ENCODE data around the gene INS. TPM values are rescaled to one million over a fixed set of nuclear protein-coding genes. Genes with fewer than 3 reads are reported as not detected.

Gene INS
- polyA plus RNA-seq, 6 donors from 2014 or later = not detected

DNA sequence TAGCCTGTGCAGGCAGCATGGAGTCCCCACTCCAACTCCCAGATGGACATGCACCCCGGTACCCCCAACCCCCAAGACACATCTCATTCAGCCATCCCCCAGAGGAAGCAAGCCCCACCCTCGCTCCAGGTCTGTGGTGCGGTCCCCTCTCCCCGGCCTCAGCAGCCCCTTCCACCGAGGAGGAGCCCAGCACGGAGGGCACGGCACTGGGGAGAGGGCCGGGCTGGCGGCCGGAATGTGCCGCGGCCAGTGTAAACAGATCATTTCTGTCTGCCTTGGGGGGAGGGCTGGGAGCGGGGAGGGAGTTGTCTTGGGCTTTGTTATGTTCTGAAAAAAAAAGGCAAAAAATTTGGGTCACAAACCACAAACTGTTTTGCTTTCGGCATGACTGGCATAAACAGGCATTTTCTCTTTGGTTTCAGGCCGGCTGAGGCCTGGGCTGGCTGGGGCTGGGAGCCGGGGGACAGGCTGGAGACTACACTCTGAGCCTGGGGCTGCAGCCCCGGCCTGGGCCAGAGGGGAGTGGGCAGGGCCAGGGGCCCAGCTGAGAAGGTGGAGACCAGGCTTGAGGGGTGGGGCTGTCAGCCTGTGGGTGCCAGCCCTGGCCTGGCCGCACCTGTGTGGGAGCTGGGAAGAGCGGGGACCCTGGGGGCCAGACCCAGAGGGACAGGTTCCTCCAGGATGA, 38.6 kb downstream of the INS start:
- no peak for ATAC-seq (ENCODE audit: low read depth in 2 of 2)
- H3K4me3 Mint-ChIP-seq = no peak overlapping the region
- peaks cover 0 to 15% of the 10 kb centered on the region in 2 donors for H3K36me3 Mint-ChIP-seq
- DNase-seq = no peak
- peaks cover 22 to 69% (median 66%) of the 10 kb centered on the region in 3 donors for H3K27me3 Mint-ChIP-seq
- peaks cover 0 to 10% (median 3%) of the 10 kb centered on the region in 7 donors for H3K9me3 Mint-ChIP-seq
- H3K27ac Mint-ChIP-seq = no peak overlapping the region
- H3K4me1 Mint-ChIP-seq = peaks cover 0 to 6% (median 0%) of the 10 kb centered on the region in 3 donors

DNA sequence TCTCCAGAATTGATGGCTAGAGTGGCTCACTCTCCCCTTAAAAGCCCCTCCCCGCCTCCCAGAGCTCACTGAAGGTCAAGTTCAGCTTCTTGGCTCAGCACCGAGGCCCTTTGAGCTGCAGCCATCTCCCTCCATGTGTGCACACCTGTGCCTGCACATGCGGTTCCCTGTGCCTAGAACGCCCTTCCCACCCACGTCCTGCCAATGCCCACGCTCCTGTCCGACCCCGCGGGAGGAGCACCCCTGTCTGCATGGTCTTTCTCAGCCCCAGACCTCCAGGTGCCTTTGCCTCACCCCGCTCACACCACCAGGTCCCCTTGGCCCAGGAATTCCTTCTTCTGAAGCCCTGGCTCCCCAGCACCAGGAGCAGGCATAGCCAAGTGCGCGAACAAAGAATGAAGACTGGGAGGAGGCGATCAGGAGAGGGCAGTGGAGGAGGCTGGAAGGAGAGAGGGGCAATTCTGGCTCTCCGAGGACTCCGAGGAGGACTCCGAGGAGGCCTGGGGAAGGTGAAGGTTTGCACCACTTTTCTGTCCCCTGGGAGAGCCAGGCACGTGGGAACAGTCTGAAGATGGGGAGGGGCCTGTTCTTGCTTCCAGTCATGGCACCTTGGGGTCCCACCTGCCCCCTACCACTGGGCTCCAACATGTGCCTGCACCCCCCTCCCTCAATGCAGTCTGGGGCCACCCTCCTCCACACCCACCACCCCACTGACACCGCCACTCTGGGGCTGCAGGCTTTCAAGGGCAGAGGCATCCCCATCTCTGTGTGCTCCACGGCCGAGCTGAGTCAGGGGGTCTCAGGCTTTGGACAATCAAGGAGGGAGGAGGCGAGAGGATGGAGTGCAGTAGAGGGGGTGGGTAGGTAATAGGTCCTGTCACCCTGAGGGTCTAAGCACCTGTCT, 39.5 kb downstream of the INS start:
- Mint-ChIP-seq H3K27me3 (peaks cover 22 to 67% (median 65%) of the 10 kb centered on the region in 3 donors), H3K4me1 (peaks cover 0 to 2% (median 0%) of the 10 kb centered on the region in 3 donors), H3K4me3 (no peak overlapping the region), H3K27ac (no peak overlapping the region), H3K36me3 (peaks cover 0 to 18% of the 10 kb centered on the region in 2 donors), H3K9me3 (peaks cover 0 to 8% (median 4%) of the 10 kb centered on the region in 7 donors)
- no peak for DNase-seq
- no peak for ATAC-seq (ENCODE audit: low read depth in 2 of 2)

DNA sequence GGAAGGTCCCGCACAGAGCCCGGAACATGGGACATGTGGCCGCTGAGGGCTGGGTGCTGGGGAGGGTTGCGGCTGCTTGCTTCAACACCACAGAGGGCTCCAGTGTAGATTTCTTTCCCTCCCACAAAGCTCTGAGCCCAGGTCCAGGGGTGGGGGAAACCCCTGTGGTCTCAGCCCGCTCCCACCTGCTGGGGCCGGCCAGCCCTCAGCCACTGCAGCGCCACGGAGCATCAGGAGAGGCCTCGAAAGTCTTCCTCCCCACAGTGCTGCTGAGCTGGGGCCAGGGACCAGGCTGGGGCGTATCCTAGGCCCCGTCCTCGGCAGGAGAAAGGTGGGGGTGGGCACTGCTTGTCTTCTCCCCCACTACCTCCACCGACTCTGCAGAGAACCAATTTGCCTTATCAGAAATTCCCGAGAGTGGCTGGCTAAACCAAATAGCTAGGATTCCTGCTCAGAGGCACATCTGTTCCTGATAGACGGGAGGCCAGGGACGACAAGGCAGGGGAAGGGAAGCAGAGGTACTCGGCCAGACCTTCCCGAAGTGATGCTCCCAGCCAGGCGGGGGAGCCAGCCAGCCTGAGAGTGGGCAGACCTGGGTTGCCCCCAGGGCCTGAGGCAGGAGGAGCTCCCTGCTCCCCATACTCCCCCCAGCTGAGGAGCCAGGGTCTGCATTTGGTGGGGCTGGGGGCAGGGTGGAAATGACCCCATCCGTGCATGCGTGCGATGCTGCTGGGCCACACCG, 40.5 kb downstream of the INS start:
- DNase-seq = no peak
- H3K4me3 Mint-ChIP-seq = no peak overlapping the region
- H3K9me3 Mint-ChIP-seq = peaks cover 0 to 12% (median 6%) of the 10 kb centered on the region in 7 donors
- H3K27ac Mint-ChIP-seq = no peak overlapping the region
- H3K36me3 Mint-ChIP-seq = peaks cover 0 to 23% of the 10 kb centered on the region in 2 donors
- H3K27me3 Mint-ChIP-seq = peaks cover 22 to 69% (median 64%) of the 10 kb centered on the region in 3 donors
- ATAC-seq (ENCODE audit: low read depth in 2 of 2) = no peak
- H3K4me1 Mint-ChIP-seq = no peaks in the 10 kb centered on the region

DNA sequence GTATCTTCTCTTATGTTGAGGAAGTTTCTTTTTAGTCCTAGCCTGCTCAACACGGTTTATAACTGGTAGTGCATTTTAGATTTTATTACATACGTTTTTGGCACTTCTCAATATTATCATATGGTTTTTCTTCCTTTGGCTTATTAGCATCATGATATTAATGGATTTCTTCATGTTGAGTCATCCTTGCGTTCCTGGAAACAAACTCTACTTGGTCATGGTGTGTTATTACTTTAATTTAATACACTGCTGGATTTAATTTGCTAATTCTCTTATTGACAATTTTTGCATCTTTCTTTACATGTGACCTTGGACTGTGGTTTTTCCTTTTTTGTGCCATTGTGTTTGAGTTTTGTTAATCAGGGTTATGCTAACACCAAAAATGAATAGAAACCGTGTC, 42.3 kb downstream of the INS start:
- ATAC-seq (ENCODE audit: low read depth in 2 of 2) (no peak), DNase-seq (no peak)
- Mint-ChIP-seq H3K9me3 (peaks cover 0 to 12% (median 6%) of the 10 kb centered on the region in 7 donors), H3K4me1 (no peaks in the 10 kb centered on the region), H3K27ac (peak overlapping the region in 1 of 6 donors; percentile 22), H3K4me3 (no peak overlapping the region), H3K36me3 (peaks cover 0 to 10% of the 10 kb centered on the region in 2 donors), H3K27me3 (peaks cover 22 to 50% (median 46%) of the 10 kb centered on the region in 3 donors)

DNA sequence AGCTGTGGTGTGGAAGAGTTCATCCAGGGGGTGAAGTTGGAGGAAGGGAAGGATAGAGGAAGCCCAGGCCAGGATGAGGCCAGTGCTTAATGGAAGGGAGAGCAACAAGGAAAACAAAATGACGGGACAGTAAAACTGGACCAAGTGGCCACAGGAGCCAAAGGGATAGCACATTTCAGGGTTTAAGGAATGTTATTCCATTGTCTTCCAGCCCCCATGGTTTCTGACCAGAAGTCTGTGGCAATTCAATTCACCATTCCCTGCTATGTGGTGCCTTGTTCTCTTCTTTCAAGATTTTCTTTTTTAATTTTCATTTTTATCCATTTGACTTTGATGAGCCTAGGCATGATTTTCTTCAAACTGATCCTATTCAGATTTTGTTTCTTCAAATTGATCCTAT, 44.3 kb downstream of the INS start:
- ATAC-seq (ENCODE audit: low read depth in 2 of 2) (no peak), DNase-seq (no peak)
- H3K4me1 Mint-ChIP-seq = no peaks in the 10 kb centered on the region
- peaks cover 0 to 10% of the 10 kb centered on the region in 2 donors for H3K36me3 Mint-ChIP-seq
- H3K9me3 Mint-ChIP-seq = peaks cover 0 to 12% (median 6%) of the 10 kb centered on the region in 7 donors
- H3K27me3 Mint-ChIP-seq = peaks cover 22 to 37% (median 34%) of the 10 kb centered on the region in 3 donors
- H3K4me3 Mint-ChIP-seq = no peak overlapping the region
- peak overlapping the region in 1 of 6 donors; percentile 71 for H3K27ac Mint-ChIP-seq

DNA sequence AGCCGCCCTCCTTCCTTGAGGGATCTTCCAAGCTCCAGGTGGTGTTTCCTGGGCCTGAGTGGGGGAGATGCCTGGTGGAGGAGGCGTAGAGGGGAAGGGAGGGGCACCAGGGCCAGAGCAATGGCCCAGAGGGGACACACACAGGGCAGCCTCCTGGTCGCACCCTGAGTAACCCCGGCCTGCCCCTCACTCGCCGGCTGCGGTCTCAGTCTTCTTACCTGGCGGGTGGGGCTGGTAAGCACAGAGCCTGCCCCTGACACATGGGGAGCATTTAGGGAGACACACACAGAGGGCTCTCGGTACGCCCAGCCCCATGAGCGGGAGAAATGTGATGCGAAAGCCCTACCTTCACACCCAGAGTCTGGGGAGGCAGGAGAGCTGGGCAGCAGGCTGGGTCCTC, 45.7 kb downstream of the INS start:
- Mint-ChIP-seq H3K4me1 (no peaks in the 10 kb centered on the region), H3K27me3 (peaks cover 22 to 29% (median 26%) of the 10 kb centered on the region in 3 donors), H3K4me3 (no peak overlapping the region), H3K27ac (no peak overlapping the region), H3K36me3 (peaks cover 0 to 10% of the 10 kb centered on the region in 2 donors), H3K9me3 (peaks cover 0 to 12% (median 6%) of the 10 kb centered on the region in 7 donors)
- DNase-seq (no peak), ATAC-seq (ENCODE audit: low read depth in 2 of 2) (no peak)

DNA sequence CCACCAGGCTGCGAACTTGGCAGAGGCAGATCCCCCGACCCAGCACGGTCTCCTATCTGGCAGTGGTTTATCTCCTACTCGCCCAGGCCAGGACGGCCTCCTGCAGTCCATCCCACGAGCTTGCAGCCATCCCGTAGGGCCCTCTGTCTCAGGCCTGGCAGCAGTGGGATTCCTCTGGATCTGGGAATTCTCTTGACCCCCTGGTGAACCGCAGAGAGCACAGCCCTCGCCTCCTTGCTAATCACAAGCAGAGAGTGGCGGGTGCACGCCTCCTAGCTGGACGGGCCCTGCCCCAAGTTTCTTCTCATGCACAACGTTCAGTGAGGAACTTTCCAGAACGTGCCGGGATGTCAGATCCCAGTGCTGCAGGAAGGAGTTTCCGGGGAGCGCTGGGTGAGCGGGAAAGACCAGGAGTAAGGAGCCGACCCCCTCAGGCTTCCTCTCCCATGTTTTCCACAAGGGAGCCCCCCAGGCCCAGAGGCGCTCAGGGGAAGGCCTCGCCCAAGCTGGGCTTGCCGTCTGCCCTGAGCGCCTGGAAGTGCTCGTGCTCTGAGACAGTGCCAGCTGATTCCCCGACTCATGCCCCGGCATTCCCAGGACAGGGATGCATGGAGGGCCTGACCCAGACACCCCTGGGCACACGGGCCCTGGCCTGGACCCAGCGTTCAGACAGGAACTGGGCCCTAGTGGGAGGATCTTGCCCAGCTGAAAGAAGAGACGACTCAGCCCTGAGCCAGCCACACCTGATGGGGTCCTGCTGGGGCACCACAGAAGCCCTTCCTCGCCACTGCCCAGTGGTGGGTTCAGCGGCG, 46.4 kb downstream of the INS start:
- no peak for DNase-seq

DNA sequence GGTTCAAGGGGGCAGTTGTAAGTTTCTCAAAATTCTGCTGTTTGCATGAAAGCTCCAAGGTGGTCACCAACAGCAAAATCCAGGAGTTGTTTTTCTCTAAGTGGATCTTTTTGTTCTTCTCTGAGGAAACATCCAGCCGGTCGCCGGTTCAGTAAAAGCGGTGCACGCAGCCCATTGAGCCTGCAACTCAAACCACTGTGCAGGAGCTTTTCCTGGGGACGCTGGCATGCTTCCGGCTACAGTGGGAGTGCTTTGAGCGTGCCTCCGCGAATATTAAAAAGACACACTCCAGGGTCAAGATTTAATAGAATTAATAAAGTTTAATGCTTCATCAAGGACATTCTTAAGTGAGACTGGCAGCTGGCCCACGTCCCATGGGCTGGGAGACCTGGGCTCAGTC, 47.2 kb downstream of the INS start:
- Mint-ChIP-seq H3K27me3 (peaks cover 12 to 17% (median 15%) of the 10 kb centered on the region in 3 donors), H3K4me1 (peaks cover 0 to 3% (median 0%) of the 10 kb centered on the region in 3 donors), H3K27ac (no peak overlapping the region), H3K9me3 (peaks cover 0 to 12% (median 6%) of the 10 kb centered on the region in 7 donors), H3K4me3 (no peak overlapping the region), H3K36me3 (peaks cover 0 to 10% of the 10 kb centered on the region in 2 donors)
- ATAC-seq (ENCODE audit: low read depth in 2 of 2) (no peak), DNase-seq (no peak)

More for the DNA sequence above, 46.4 kb downstream of the INS start:
- Mint-ChIP-seq H3K27me3 (peaks cover 15 to 23% (median 19%) of the 10 kb centered on the region in 3 donors), H3K4me3 (no peak overlapping the region), H3K9me3 (peaks cover 0 to 12% (median 6%) of the 10 kb centered on the region in 7 donors), H3K4me1 (peaks cover 0 to 3% (median 0%) of the 10 kb centered on the region in 3 donors), H3K36me3 (peaks cover 0 to 10% of the 10 kb centered on the region in 2 donors), H3K27ac (no peak overlapping the region)
- no peak for ATAC-seq (ENCODE audit: low read depth in 2 of 2)

DNA sequence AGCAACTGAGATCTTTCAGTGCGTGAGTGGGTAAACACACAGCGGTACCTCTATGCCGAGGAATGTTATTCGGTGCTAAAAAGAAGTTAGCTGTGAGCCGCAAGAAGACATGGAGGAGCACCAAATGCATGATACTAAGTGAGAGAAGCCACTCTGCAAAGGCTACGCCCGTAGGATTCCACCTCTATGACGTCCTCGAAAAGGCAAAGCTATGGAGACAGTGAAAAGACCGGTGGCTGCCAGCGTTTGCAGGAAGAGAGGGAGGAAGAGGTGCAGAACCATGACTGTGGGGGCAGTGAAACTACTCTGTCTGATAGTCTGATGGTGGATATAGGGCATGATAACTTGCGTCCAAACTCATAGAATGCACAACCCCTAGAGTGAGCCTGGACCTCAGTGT, 50.5 kb downstream of the INS start:
- H3K27me3 Mint-ChIP-seq = peaks cover 0 to 11% (median 5%) of the 10 kb centered on the region in 3 donors
- H3K4me1 Mint-ChIP-seq = peaks cover 3 to 11% (median 5%) of the 10 kb centered on the region in 3 donors
- no peaks in the 10 kb centered on the region for H3K36me3 Mint-ChIP-seq
- peak overlapping the region in 1 of 6 donors; percentile 37 for H3K27ac Mint-ChIP-seq
- H3K9me3 Mint-ChIP-seq = peaks cover 0 to 2% (median 0%) of the 10 kb centered on the region in 7 donors
- no peak for DNase-seq
- ATAC-seq (ENCODE audit: low read depth in 2 of 2) = no peak
- peak overlapping the region in 1 of 8 donors; percentile 63 for H3K4me3 Mint-ChIP-seq

Other genes with a start within 250 kb of the INS start
- gene TNNT3, start 241.5 kb downstream of the INS start, polyA plus RNA-seq (ENCODE audit: low read depth in 6 of 6) = under 1 TPM in 2 of 6 donors, not detected in 4; 0.43 to 0.92 TPM
- gene MRPL23, start 213.9 kb downstream of the INS start, polyA plus RNA-seq (ENCODE audit: low read depth in 6 of 6) = 10 to 100 TPM; 14.0 to 62.7 (median 34.9) TPM
- gene H19, start 163.4 kb downstream of the INS start, polyA plus RNA-seq (ENCODE audit: low read depth in 6 of 6) = not detected
- gene IGF2, start 21.8 kb downstream of the INS start, polyA plus RNA-seq (ENCODE audit: low read depth in 6 of 6) = not detected
- not detected for gene TH, start 10.6 kb upstream of the INS start, polyA plus RNA-seq (ENCODE audit: low read depth in 6 of 6)
- gene ASCL2, start 109.4 kb upstream of the INS start, polyA plus RNA-seq (ENCODE audit: low read depth in 6 of 6) = 1 to 10 TPM in 1 of 6 donors, under 1 TPM in 4, not detected in 1; 0.35 to 1.7 (median 0.60) TPM
- gene C11orf21, start 140.7 kb upstream of the INS start, polyA plus RNA-seq (ENCODE audit: low read depth in 6 of 6) = 10 to 100 TPM in 3 of 6 donors, 1 to 10 TPM in 3; 8.3 to 15.4 (median 10.2) TPM
- 10 to 100 TPM in 4 of 6 donors, 1 to 10 TPM in 2; 6.5 to 24.0 (median 13.5) TPM for gene TSPAN32, start 140.8 kb upstream of the INS start, polyA plus RNA-seq (ENCODE audit: low read depth in 6 of 6)
- 100 to 1,000 TPM; 110 to 279 (median 240) TPM for gene CD81, start 216.1 kb upstream of the INS start, polyA plus RNA-seq (ENCODE audit: low read depth in 6 of 6)
- 10 to 100 TPM; 54.7 to 76.0 (median 67.9) TPM for gene TSSC4, start 239.5 kb upstream of the INS start, polyA plus RNA-seq (ENCODE audit: low read depth in 6 of 6)